B cell (primary cell): ENCODE data around the gene RAB6D. TPM values are rescaled to one million over a fixed set of nuclear protein-coding genes. Genes with fewer than 3 reads are reported as not detected.

Source experiments
- polyA plus RNA-seq: library from polyadenylated mRNA; depleted of rRNA; stranded (reverse); fragments of >200 nt; gene quantifications from 2 replicates; pipeline ENCODE4 v1.2.3, GENCODE V29; 2012
- total RNA-seq, 2 donors: library from RNA; stranded (reverse); fragments of 120-200 nt in 1 of 2; gene quantifications; 1 replicate in 1 of 2; 2 replicates in 1 of 2; pipeline versions ENCODE4 v1.2.3 to v1.2.4, GENCODE V29; 2013 to 2022

The RAB6D gene
- total and polyA plus RNA-seq, 2 donors (not counting 1 experiment from before 2014, with no cell fraction given): not detected

Other genes starting within 250 kb of the RAB6D start
- 0.07 TPM in 2 replicates for gene POTEE, start 154.6 kb downstream of the RAB6D start, total RNA-seq
- not detected in 2 replicates for gene POTEE, start 154.6 kb downstream of the RAB6D start, polyA plus RNA-seq
- not detected in 2 replicates for gene TUBA3D, start 112.0 kb upstream of the RAB6D start, total RNA-seq
- not detected in 2 replicates for gene TUBA3D, start 112.0 kb upstream of the RAB6D start, polyA plus RNA-seq
- gene MZT2A, start 128.2 kb upstream of the RAB6D start, total RNA-seq: 72.6 and 76.1 TPM in 2 replicates
- gene MZT2A, start 128.2 kb upstream of the RAB6D start, polyA plus RNA-seq: 53.3 and 58.7 TPM in 2 replicates
- gene CCDC74A, start 163.7 kb upstream of the RAB6D start, total RNA-seq: 3.1 and 4.1 TPM in 2 replicates
- gene CCDC74A, start 163.7 kb upstream of the RAB6D start, polyA plus RNA-seq: 1.2 TPM in 1 of 2 replicates, not detected in the other